Prostate gland (tissue), 2 donors: ENCODE measurements around the gene GRAMD1B.

Experiments used
- CTCF ChIP-seq, 4 experiments: fragments of 200-600 bp in 2 of 4; fragments of 450-650 bp in 2 of 4; sonication (generic) in 2 of 4; IDR thresholded peaks; 1 replicate in 3 of 4; 2 replicates in 1 of 4; pipeline ENCODE4 v1.5.1; 2016 to 2019; ENCODE audit warnings: antibody characterized with exemption in 4 of 4, mild to moderate bottlenecking in 2 of 4, moderate library complexity in 2 of 4
- POLR2A ChIP-seq: fragments of 450-650 bp; IDR thresholded peaks from one replicate; pipeline ENCODE4 v1.6.1; 2016; ENCODE audit warnings: antibody characterized with exemption, mild to moderate bottlenecking
- POLR2AphosphoS5 ChIP-seq: sonication (generic); formaldehyde crosslinking; IDR thresholded peaks from one replicate; pipeline ENCODE4 v1.6.1; 2017; ENCODE audit warnings: antibody characterized with exemption

- TF ChIP-seq POLR2A: no peak
- TF ChIP-seq POLR2AphosphoS5: no peak
- no peak for TF ChIP-seq CTCF (IDR thresholded peaks at IDR 0.05)
Measured at GRCh38 chr11:123584737-123585136, 154.7 kb downstream of the GRAMD1B start.
